Bronchial epithelial cell (primary cell): Measurements from ENCODE around the gene RAPGEF2. TPM values are rescaled to one million over a fixed set of nuclear protein-coding genes. Genes with fewer than 3 reads are reported as not detected.
A peak's percentile ranks its signal among the peaks of the same experiment; 100 is the strongest.

Source experiments
- DNase-seq: peaks from one replicate; pipeline ENCODE4 v3.0.0-alpha.2; 2010; ENCODE audit warnings: low read depth
- FAIRE-seq: peaks from 2 replicates; lab custom pipeline; 2011; peaks lifted over from hg19 to GRCh38; lab: Jason Lieb, UNC
- H3K27me3 ChIP-seq: 2 replicates; pipeline ENCODE4 v1.5.1; 2011; ENCODE audit warnings: low read length; ENCODE audit not compliant: control insufficient read depth, insufficient read depth
- H3K36me3 ChIP-seq: 2 replicates; pipeline ENCODE4 v1.5.1; 2011; ENCODE audit warnings: low read length; ENCODE audit not compliant: control insufficient read depth, insufficient read depth
- H3K4me3 ChIP-seq: 2 replicates; pipeline ENCODE4 v1.5.1; 2011; ENCODE audit warnings: mild to moderate bottlenecking, low read depth, low read length, control low read depth
- CTCF ChIP-seq: IDR thresholded peaks from 2 replicates; pipeline ENCODE4 v1.5.1; 2011; ENCODE audit warnings: mild to moderate bottlenecking, moderate library complexity, low read length, control low read depth, inconsistent platforms; ENCODE audit not compliant: insufficient read depth, severe bottlenecking
- total RNA-seq: library from RNA; depleted of rRNA; stranded (reverse); fragments of >200 nt; gene quantifications from 2 replicates; pipeline ENCODE4 v1.2.1, GENCODE V29; 2014

Gene RAPGEF2
- total RNA-seq, 1 donor from 2014 or later: 37.6 TPM

- Histone ChIP-seq H3K36me3 (no peaks in the 10 kb centered on the region), H3K4me3 (no peak overlapping the region), H3K27me3 (no peaks in the 10 kb centered on the region)
- no peak for TF ChIP-seq CTCF
- FAIRE-seq (no peak), DNase-seq (peak; percentile 47)
Observed at GRCh38 chr4:159366966-159367780, 264.3 kb downstream of the RAPGEF2 start.

GRCh38 chr4:159367781-159368080 is 264.9 kb downstream of the RAPGEF2 start:
- Histone ChIP-seq H3K4me3 (no peak overlapping the region), H3K27me3 (no peaks in the 10 kb centered on the region), H3K36me3 (no peaks in the 10 kb centered on the region)
- FAIRE-seq (no peak), DNase-seq (no peak)
- TF ChIP-seq CTCF: no peak

GRCh38 chr4:159368320-159368719 is 265.4 kb downstream of the RAPGEF2 start:
- DNase-seq (no peak), FAIRE-seq (no peak)
- Histone ChIP-seq H3K27me3 (no peaks in the 10 kb centered on the region), H3K4me3 (no peak overlapping the region), H3K36me3 (no peaks in the 10 kb centered on the region)
- no peak for TF ChIP-seq CTCF

GRCh38 chr4:159369256-159369655 is 266.4 kb downstream of the RAPGEF2 start:
- FAIRE-seq (no peak), DNase-seq (no peak)
- Histone ChIP-seq H3K27me3 (no peaks in the 10 kb centered on the region), H3K36me3 (no peaks in the 10 kb centered on the region), H3K4me3 (no peak overlapping the region)
- no peak for TF ChIP-seq CTCF

- H3K36me3 ChIP-seq: no peaks in the 10 kb centered on the region
- no peaks in the 10 kb centered on the region for H3K27me3 ChIP-seq
- FAIRE-seq: no peak
- no peak overlapping the region for H3K4me3 ChIP-seq
- no peak for TF ChIP-seq CTCF
- no peak for DNase-seq
Observed at GRCh38 chr4:159370286-159370685, 267.4 kb downstream of the RAPGEF2 start.
